Panc1 (cell line): ENCODE results near the gene NOX3. TPM values are rescaled to one million over a fixed set of nuclear protein-coding genes. Genes with fewer than 3 reads are reported as not detected.
A peak's percentile ranks its signal among the peaks of the same experiment; 100 is the strongest.

Experiments used
- ATAC-seq: fragments of 200-7000 bp; cut with Tn5 transposase; 2 replicates; pipeline ENCODE4 v1.9.1; 2020; ENCODE audit warnings: mild to moderate bottlenecking, moderate library complexity
- BruUV-seq: library from RNA; stranded (reverse); fragments of 400-500 nt; replicated peaks from 2 replicates; lab custom pipeline; 2021; lab: Mats Ljungman, UMichigan
- CTCF ChIA-PET: fragments of 300-600 bp; sonication (Branson Sonifier 250); formaldehyde crosslinking; loops from one replicate; lab custom pipeline; 2022; ENCODE audit warnings: antibody characterized with exemption; lab: Charles Lee
- POLR2A ChIA-PET: fragments of 300-600 bp; sonication (Branson Sonifier 250); formaldehyde crosslinking; loops from one replicate; lab custom pipeline; 2022; ENCODE audit warnings: antibody characterized with exemption; lab: Charles Lee
- DNase-seq: peaks from one replicate; pipeline ENCODE4 v3.0.0-alpha.2; 2010; ENCODE audit warnings: low read depth, low spot score
- H3K27ac ChIP-seq: 2 replicates; pipeline ENCODE4 v1.5.1; 2011; ENCODE audit warnings: mild to moderate bottlenecking, low read length, inconsistent platforms
- H3K27me3 ChIP-seq: fragments of 200-500 bp; sonication (Bioruptor generic); 2 replicates; pipeline ENCODE4 v1.6.0; 2014; ENCODE audit warnings: low read length, inconsistent platforms; ENCODE audit not compliant: control insufficient read depth, insufficient read depth
- H3K36me3 ChIP-seq: fragments of 200-500 bp; sonication (Bioruptor generic); 2 replicates; pipeline ENCODE4 v1.5.1; 2014; ENCODE audit warnings: inconsistent platforms, mild to moderate bottlenecking, low read length, moderate library complexity; ENCODE audit not compliant: control insufficient read depth, insufficient read depth
- H3K4me1 ChIP-seq: 2 replicates; pipeline ENCODE4 v1.5.1; 2011; ENCODE audit warnings: inconsistent platforms, mild to moderate bottlenecking, low read length, moderate library complexity; ENCODE audit not compliant: control insufficient read depth, insufficient read depth
- H3K4me3 ChIP-seq, 2 experiments: 2 replicates each; pipeline ENCODE4 v1.5.1; 2011 to 2012; ENCODE audit warnings: low read depth in 2 of 2, low read length in 2 of 2, mild to moderate bottlenecking in 2 of 2, inconsistent platforms in 1 of 2, moderate library complexity in 1 of 2
- H3K9me3 ChIP-seq: fragments of 200-500 bp; sonication (Bioruptor generic); 2 replicates; pipeline ENCODE4 v1.5.1; 2014; ENCODE audit warnings: low read depth, mild to moderate bottlenecking, inconsistent platforms, low read length, moderate library complexity; ENCODE audit not compliant: control insufficient read depth, insufficient read depth
- CTCF ChIP-seq: fragments of 450-650 bp; IDR thresholded peaks from 2 replicates; pipeline ENCODE4 v1.5.1; 2017; ENCODE audit warnings: mild to moderate bottlenecking
- POLR2AphosphoS5 ChIP-seq: IDR thresholded peaks from 2 replicates; pipeline ENCODE4 v1.6.1; 2012; ENCODE audit warnings: mild to moderate bottlenecking, low read depth, low read length, moderate library complexity
- REST ChIP-seq, 2 experiments: IDR thresholded peaks; 2 replicates each; pipeline ENCODE4 v1.6.1; 2011 to 2012; ENCODE audit warnings: low read depth in 2 of 2, control low read depth in 1 of 2, low read length in 1 of 2, mild to moderate bottlenecking in 1 of 2, moderate library complexity in 1 of 2; ENCODE audit not compliant: insufficient read depth in 1 of 2
- SIN3A ChIP-seq: IDR thresholded peaks from 2 replicates; pipeline ENCODE4 v1.6.1; 2012; ENCODE audit warnings: low read depth, mild to moderate bottlenecking, low read length, moderate library complexity, borderline replicate concordance; ENCODE audit not compliant: insufficient read depth
- TCF7L2 ChIP-seq: IDR thresholded peaks from 2 replicates; pipeline ENCODE4 v1.6.1; 2011; ENCODE audit warnings: mild to moderate bottlenecking, low read depth, low read length, inconsistent platforms
- in situ Hi-C: cut with HindIII; loops from 2 replicates; pipeline ENCODE4 v1.10.0; 2016; ENCODE audit warnings: low sequenced_read_pairs, low pct_unique_long_range_greater_than_20kb
- intact Hi-C: fragments of 100-400 bp; cut with micrococcal nuclease; formaldehyde crosslinking; loops from one replicate; pipeline ENCODE4 v1.10.0; 2022; ENCODE audit not compliant: unreplicated experiment
- total RNA-seq: library from RNA; stranded (reverse); gene quantifications from one replicate; pipeline ENCODE4 v1.2.1, GENCODE V29; 2021; ENCODE audit not compliant: unreplicated experiment

Gene NOX3
- total RNA-seq, 1 experiment from 2014 or later, result not detected

GRCh38 chr6:155377061-155377460 is 78.6 kb downstream of the NOX3 start:
- ChIA-PET POLR2A (no interaction called here), CTCF (no interaction called here)
- no TSS peak for BruUV-seq
- intact Hi-C loops (no loop called here), in situ Hi-C loops (no loop called here)
- ATAC-seq (no peak), DNase-seq (peak; percentile 12)
- H3K36me3 ChIP-seq, result no peaks in the 10 kb centered on the region
- no peak overlapping the region for H3K27ac ChIP-seq
- H3K4me3 ChIP-seq, result no peak overlapping the region
- TF ChIP-seq CTCF, result no peak
- no peak for TF ChIP-seq POLR2AphosphoS5
- no peak for TF ChIP-seq REST (IDR thresholded peaks at IDR 0.05; ENCODE audit: insufficient read depth in 1 of 2, low read depth in 2 of 2, low read length in 1 of 2)
- TF ChIP-seq SIN3A, result no peak
- TF ChIP-seq TCF7L2, result no peak
- no peaks in the 10 kb centered on the region for H3K9me3 ChIP-seq
- H3K4me1 ChIP-seq, result no peaks in the 10 kb centered on the region
- H3K27me3 ChIP-seq, result no peaks in the 10 kb centered on the region

- TF ChIP-seq REST (IDR thresholded peaks at IDR 0.05; ENCODE audit: insufficient read depth in 1 of 2, low read depth in 2 of 2, low read length in 1 of 2), result no peak
- no peak for TF ChIP-seq SIN3A
- no peak for TF ChIP-seq TCF7L2
- no peak for TF ChIP-seq CTCF
- no peak for TF ChIP-seq POLR2AphosphoS5
- intact Hi-C loops (no loop called here), in situ Hi-C loops (no loop called here)
- Histone ChIP-seq H3K27ac (no peak overlapping the region), H3K36me3 (no peaks in the 10 kb centered on the region), H3K4me3 (no peak overlapping the region), H3K27me3 (no peaks in the 10 kb centered on the region), H3K9me3 (no peaks in the 10 kb centered on the region), H3K4me1 (no peaks in the 10 kb centered on the region)
- CTCF ChIA-PET, result no interaction called here
- no peak for DNase-seq
- no TSS peak for BruUV-seq
- POLR2A ChIA-PET, result no interaction called here
- no peak for ATAC-seq
Measured at GRCh38 chr6:155375801-155376200, 79.8 kb downstream of the NOX3 start.
